Measurements from ENCODE around the gene ALDH4A1.

ALDH4A1 gene

GRCh38 chr1:18902523-18903290, at the start of gene ALDH4A1:
ALDH4A1 (minus strand) TSS chr1:18902555; CDS start chr1:18902523, 32 bp downstream.
- FAIRE-seq: peak; percentile 87

- FAIRE-seq: no peak
Measured at GRCh38 chr1:18951818-18952391, 49.5 kb upstream of the ALDH4A1 start.

- no peak for FAIRE-seq
Measured at GRCh38 chr1:18951416-18951815, 49.1 kb upstream of the ALDH4A1 start.

GRCh38 chr1:18950401-18951026, 48.2 kb upstream of the ALDH4A1 start:
- FAIRE-seq: no peak

GRCh38 chr1:18949686-18950400, 47.5 kb upstream of the ALDH4A1 start:
- no peak for FAIRE-seq

- FAIRE-seq: no peak
Measured at GRCh38 chr1:18948913-18949685, 46.7 kb upstream of the ALDH4A1 start.

- FAIRE-seq: no peak
Measured at GRCh38 chr1:18948048-18948912, 45.9 kb upstream of the ALDH4A1 start.

- FAIRE-seq: no peak
Measured at GRCh38 chr1:18947570-18947969, 45.2 kb upstream of the ALDH4A1 start.

GRCh38 chr1:18946550-18947381, 44.4 kb upstream of the ALDH4A1 start:
- FAIRE-seq: no peak

GRCh38 chr1:18945401-18945849, 43.1 kb upstream of the ALDH4A1 start:
- no peak for FAIRE-seq

GRCh38 chr1:18944810-18945209, 42.5 kb upstream of the ALDH4A1 start:
- FAIRE-seq: no peak

GRCh38 chr1:18943914-18944572, 41.7 kb upstream of the ALDH4A1 start:
- FAIRE-seq: no peak

GRCh38 chr1:18943162-18943561, 40.8 kb upstream of the ALDH4A1 start:
- FAIRE-seq: no peak

- FAIRE-seq: no peak
Measured at GRCh38 chr1:18942340-18942739, 40.0 kb upstream of the ALDH4A1 start.

- FAIRE-seq: no peak
Measured at GRCh38 chr1:18941221-18942141, 39.1 kb upstream of the ALDH4A1 start.

- no peak for FAIRE-seq
Measured at GRCh38 chr1:18940303-18941020, 38.1 kb upstream of the ALDH4A1 start.

GRCh38 chr1:18939398-18940302, 37.3 kb upstream of the ALDH4A1 start:
- FAIRE-seq: no peak
